NCI-H2081 (cell line): Measurements from ENCODE around the gene TRMT61A.

Experiments used
- DNase-seq, 2 experiments: peaks; one replicate each; lab custom pipeline; 2025; lab: John Stamatoyannopoulos, UW

TRMT61A gene

GRCh38 chr14:103548463-103549351, 19.7 kb downstream of the TRMT61A start:
- no peak for DNase-seq

DNA sequence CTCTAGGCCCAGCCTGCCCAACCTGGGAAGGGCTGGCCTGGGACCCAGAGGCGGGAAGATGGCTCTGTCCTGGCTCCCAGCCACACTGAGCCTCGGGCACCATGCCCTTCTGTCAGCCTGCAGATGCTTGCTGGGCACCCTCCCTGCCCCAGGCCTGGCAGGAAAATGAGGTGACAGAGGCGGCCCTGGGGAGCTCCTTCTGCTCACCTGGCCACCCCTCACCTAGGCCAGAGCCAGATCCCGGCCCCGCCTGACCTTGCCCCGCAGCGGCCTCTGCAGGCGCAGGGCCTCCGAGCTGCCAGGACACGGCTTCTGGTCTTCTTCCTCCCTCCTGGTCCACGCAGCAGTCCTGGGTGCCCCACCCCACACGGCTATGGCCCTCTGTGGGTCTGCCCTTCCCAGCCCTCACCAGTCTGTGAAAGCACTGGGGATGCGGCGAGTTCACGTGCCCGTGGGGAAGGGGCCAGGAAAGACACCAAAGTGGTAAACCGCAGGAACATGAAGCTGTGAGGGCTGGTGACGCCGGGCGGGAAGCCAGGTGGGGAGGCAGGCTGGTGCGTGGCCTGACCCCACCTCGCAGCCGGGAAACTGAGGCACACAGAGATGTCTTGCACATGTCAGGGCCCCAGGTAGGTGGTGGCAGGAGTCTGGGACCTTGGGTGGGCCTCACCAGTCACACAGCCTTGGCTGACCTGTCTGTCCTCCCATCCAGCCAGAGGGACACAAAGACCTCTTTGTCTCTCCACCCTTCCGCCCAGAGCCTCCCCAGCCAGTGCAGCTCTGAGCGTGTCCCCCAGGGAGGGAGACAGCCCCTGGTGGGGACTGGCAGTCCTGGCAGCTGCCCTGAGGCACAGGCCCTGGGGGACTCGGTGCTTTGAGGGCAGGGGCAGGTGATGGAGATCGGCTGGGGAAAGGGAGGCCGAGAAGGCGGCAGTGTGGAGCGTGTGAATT, 20.6 kb downstream of the TRMT61A start:
- DNase-seq, result no peak

DNA sequence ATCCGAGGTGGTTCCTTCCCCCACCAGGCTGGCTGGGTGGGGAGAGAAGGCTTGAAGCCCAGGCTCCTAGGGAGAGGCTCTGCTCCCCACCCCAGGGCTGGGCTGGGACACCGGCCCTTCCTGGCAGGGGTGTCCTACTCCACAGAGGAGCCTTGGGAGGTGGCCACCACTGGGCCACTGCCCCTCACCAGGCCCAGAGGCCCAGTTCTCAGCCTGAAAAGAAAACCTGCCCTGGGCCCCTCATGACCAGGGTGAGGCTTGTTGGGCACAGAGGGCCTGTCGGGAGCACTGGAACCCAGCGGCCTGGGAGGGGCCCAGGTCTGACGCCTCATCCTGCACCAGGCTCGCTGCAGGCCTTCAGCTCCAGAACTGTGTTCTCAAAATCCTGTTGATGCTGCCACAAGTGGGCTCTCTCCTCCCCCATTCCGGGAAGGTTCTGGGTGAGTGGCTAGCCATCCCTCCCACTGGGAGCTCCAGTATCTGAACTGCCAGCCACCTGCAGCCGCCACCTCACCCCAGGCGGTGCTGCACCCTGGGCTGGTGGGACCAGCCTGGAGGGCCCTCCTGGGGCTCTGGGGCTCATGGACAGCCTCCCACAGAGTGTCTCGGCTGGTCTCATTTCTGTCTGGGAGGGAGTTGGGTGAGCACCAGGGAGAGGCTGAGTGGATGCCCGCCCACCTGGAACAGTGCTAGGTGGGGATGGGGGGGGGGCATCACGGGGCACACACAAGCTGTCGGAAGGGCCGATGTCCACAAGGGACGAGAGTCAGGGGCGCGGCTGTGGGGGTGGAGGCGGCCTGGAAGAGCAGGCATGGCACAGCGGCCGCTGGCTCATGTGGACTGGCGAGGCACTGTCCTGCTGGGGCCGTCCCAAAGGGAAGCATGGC, 21.7 kb downstream of the TRMT61A start:
- DNase-seq, result no peak

GRCh38 chr14:103551338-103551762, 22.4 kb downstream of the TRMT61A start:
- no peak for DNase-seq

- no peak for DNase-seq
Observed at GRCh38 chr14:103552011-103552845, 23.2 kb downstream of the TRMT61A start.

GRCh38 chr14:103552846-103553210, 23.8 kb downstream of the TRMT61A start:
- no peak for DNase-seq

DNA sequence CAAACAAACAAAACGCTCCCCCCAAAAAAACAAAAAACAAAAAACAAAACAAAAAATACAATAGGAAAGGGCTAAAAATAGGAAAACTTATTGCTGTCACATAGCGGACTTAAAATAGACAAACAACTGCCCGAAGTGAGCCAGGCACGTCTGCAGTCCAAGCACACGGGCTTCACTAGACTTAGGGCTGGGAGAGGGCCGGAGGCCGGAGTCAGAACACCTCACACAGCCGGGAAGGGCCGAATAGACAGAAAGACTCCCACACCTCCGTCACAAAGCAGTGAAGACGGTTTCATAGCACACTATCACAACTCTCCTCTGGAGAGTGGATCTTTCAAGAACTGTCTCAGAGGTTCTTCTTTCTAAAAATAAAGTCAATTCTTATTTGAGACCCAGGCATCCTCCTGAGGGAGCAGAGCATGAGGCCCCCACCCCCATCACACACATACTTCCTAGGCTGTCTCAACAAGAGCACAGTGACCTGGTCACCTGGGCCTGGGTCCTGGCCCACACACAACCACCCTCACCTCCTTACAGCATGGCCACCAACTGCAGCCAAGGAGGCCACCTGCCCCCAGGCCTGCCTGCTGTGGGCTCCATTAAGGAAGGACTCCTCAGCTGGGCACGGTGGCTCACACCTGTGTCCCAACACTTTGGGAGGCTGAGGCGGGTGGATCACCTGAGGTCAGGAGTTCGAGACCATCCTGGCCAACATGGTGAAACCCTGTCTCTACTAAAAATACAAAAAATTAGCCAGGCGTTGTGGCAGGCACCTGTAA, 26.8 kb downstream of the TRMT61A start:
- DNase-seq, result no peak

- DNase-seq, result peak in 1 of 2 experiments; percentile 52
Observed at GRCh38 chr14:103556946-103557758, 28.2 kb downstream of the TRMT61A start.

DNA sequence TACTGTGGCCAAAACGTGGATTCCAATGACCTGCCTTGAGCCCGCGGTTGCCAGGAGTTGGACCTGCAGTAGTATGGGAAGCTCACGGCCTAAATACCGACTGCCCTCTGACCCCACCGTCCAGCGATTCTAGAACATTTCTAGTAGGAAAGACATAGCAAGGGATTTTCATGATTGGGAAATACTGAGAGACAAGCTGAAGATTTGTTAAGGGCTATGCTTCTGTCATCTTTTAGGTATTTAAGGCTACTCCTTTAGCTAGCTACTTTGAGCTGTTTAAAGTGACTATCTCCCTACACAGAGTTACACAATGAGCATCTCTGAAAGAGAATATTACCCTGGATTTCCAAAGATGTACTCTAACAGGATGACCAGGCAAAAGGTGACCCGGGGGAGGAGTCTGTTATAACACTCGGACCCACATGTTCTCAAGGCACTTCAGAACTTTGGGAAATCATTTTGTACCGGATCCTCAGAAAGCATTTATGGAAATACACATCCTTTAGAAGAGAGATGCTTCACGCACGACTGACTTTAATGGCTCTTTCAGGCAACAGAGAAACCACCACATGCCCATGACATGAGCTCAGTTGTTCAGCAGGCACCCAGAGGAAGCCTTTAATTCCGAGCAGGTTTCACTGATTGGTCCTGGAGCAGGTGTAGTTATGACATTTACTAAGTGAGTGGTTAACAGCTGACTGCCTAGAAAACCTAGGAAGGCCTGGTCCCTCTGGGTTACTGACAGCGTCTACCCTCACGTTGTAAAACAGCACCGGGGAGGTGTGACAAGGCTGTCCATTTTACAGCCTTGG, 29.3 kb downstream of the TRMT61A start:
- no peak for DNase-seq

- DNase-seq, result no peak
Observed at GRCh38 chr14:103559766-103560165, 30.8 kb downstream of the TRMT61A start.

- DNase-seq, result no peak
Observed at GRCh38 chr14:103560691-103561090, 31.7 kb downstream of the TRMT61A start.

DNA sequence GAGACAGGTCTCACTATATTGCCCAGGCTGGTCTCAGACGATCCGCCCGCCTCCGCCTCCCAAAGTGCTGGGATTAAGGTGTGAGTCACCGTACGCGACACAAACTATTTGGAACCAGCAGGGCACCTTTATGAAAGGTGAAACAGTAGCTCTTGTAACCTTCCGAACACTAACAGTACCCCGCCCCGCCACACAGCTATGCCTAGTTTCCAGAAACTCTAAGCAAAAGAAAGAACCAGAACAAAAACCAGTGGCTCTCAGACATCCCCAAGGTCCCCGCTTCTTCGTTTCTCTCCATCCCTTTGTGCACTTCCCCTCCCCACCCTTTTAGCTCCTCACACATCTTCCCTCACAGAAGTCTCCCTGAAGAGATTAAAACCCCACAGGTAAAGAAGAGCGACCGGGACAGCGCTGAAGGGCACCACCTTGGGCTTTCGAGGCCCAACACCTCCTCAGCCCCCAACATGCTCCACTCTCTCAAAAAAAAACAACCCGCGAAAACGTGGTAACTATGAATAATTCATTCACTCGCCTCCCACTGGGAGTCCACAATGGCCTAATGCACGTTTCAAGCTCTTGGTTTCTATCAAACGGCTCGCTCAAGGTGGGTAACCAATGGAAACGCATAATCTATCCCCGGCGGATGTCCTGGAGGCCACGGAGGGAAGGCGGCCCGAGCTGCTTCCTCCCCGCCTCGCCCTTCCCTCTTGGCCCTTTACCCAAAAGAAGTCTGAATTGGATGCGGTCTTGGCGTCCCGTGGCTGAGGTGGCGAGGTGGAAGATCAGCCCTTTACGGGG, 32.6 kb downstream of the TRMT61A start:
- peak in 1 of 2 experiments; percentile 31 for DNase-seq

DNA sequence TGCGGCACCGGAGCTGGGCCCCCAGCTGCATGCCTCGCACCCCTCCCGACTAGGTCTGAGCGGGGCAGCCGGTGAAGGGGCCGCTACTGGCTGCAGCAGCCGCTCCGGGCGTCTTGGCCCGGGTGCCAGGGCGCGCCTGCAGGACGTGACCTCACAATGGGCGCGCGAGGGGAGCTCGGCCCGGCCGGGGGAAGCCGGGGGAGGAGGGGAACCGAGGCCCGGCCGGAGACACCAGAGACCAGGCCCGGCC, 33.1 kb downstream of the TRMT61A start:
- peak in 1 of 2 experiments; percentile 62 for DNase-seq

DNA sequence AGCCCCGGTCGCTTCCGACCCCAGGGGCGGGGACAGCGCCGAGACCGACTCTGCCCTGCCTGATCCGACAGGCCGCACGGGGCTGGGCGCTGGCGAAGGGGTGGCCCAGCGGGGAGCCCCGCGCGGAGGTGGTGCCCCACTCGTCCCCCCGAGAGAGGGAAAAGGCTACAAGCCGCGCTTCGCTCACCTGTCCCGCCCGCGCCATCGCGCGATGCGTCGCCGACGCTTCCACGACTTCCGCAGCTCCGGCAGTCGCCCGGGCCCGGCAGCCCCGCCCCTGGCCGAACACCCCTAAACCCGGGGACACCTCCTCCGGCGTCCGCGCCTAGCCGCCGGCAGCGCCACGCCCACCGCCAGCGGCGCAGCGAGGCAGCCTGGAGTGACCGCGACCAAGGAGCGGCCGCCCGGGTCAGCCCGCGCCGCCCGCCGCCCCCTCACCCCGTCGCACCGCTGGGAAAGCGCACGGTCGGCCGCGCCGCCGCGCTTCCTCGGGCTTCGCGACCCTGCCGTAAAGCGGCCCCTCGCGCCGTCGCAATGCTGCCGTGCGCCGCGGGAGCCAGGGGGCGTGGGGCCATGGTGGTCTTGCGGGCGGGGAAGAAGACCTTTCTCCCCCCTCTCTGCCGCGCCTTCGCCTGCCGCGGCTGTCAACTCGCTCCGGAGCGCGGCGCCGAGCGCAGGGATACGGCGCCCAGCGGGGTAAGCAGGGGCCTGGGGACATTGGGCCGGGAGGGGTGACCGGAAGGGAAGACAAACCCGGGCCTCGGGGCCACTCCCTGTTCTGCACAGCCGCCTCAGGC, 33.6 kb downstream of the TRMT61A start, which contains the start of the genes BAG5 and COA8:
Gene BAG5 (minus strand): TSS at position 229 of the 797 bp plus-strand sequence. CDS start 1,493 bp downstream, outside the sequence.
Gene COA8 (plus strand): TSS at position 532 of the 797 bp plus-strand sequence. CDS start 42 bp downstream, at position 574.
- peak; percentile 83 to 93 for DNase-seq

DNA sequence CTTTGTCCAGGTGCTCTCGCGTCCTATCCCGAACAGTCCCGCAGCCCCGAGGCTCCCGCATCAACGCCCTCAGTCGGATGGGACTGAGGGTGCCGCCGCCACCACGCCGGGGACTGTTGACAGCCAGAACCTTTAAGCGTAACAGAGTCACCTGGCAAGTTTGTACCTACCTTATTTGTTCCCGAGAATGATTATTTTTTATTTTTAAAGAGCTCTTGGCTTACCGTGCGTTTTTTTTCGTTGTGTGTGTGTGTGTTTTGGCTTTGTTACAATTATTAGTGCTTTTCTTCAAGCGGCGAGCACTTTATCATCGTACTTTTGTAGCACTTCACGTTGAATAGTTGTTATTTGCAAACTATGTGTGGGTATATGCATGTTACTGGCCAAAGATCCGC, 34.2 kb downstream of the TRMT61A start:
- no peak for DNase-seq

DNA sequence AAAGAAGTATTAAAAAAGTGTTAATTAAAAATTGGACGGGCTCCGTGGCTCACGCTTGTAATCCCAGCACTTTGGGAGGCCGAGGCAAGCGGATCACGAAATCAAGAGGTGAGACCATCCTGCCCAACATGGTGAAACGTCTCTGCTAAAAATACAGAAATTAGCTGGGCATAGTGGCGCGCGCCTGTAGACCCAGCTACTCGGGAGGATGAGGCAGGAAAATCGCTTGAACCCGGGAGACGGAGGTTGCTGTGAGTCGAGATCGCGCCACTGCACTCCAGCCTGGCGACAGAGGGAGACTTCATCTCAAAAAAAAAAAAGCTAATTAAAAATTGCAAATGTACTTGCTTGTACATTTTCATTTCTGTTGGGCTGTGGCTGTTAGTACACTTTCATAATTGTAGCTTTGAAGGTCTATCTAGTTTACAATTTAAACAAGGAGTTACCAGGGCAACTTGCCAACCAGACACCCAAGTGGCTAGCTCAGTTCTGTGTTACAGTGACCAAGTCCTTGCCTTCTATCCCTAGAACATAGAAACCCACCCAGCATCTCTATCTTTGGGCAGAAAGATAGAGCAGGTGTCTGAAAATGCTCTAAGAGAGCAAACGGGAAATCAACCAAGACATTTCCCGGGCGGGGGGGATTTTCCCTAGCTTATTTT, 35.0 kb downstream of the TRMT61A start:
- peak in 1 of 2 experiments; percentile 41 for DNase-seq
